ENCODE results near the gene PHRF1. TPM values are rescaled to one million over a fixed set of nuclear protein-coding genes. Genes with fewer than 3 reads are reported as not detected.

The PHRF1 gene
- total and polyA plus RNA-seq, 2 of the 4 experiments (the other 2 are of a cell fraction) = 10.9 to 17.5 TPM

- peaks cover 12% of the 10 kb centered on the region for H4K20me1 ChIP-seq (ENCODE audit: insufficient read depth, low read length)
- H3K56ac ChIP-seq (ENCODE audit: extremely low read depth, insufficient read depth, low read length) = no peak overlapping the region
- H3K23ac ChIP-seq (ENCODE audit: low read depth, low read length) = no peak overlapping the region
- H3K36me3 ChIP-seq (ENCODE audit: control insufficient read depth, insufficient read depth, low read length) = peaks cover 84% of the 10 kb centered on the region
- H3K4me2 ChIP-seq (ENCODE audit: low read depth, low read length) = no peak overlapping the region
- H2BK5ac ChIP-seq (ENCODE audit: low read depth, low read length, poor library complexity, severe bottlenecking) = no peak overlapping the region
- CTCF ChIA-PET = no interaction called here
- POLR2A ChIA-PET (ENCODE audit: unreplicated experiment) = no interaction called here
- H3K18ac ChIP-seq (ENCODE audit: low read depth, low read length) = no peak overlapping the region
- dilution Hi-C loops (cut with HindIII; ENCODE audit: low sequenced_read_pairs, unreplicated experiment) = no loop called here
- no peak overlapping the region for H2BK120ac ChIP-seq (ENCODE audit: low read depth, low read length)
- intact Hi-C loops (cut with micrococcal nuclease) = no loop called here
- no peak overlapping the region for H2BK20ac ChIP-seq (ENCODE audit: low read depth, low read length)
- 92% methylated on average over 15 of the region's 35 CpGs; no CpG with 5 or more reads in 1 of the 2 experiments for WGBS, 2 experiments (ENCODE audit: extremely low coverage in 2 of 2, insufficient read length in 1 of 2)
- H3K4me1 ChIP-seq (ENCODE audit: control insufficient read depth, insufficient read depth, low read length) = no peaks in the 10 kb centered on the region
- no peak overlapping the region for H4K91ac ChIP-seq (ENCODE audit: insufficient read depth, low read depth, low read length)
- no peak overlapping the region for H3K27ac ChIP-seq (ENCODE audit: insufficient read depth, low read length)
- H3K9ac ChIP-seq (ENCODE audit: low read depth, low read length) = no peak overlapping the region
- no peak overlapping the region for H4K5ac ChIP-seq (ENCODE audit: low read depth, low read length)
- no peak for TF ChIP-seq ELK1 (IDR thresholded peaks at IDR 0.05; ENCODE audit: borderline replicate concordance, low read depth, low read length)
- no peak for TF ChIP-seq POLR2A (IDR thresholded peaks at IDR 0.05; ENCODE audit: low read depth, low read length)
- TF ChIP-seq RFX5 (IDR thresholded peaks at IDR 0.05; ENCODE audit: low read depth, low read length) = no peak
- TF ChIP-seq MXI1 (IDR thresholded peaks at IDR 0.05; ENCODE audit: borderline replicate concordance, low read depth, low read length) = no peak
- TF ChIP-seq RAD21 (IDR thresholded peaks at IDR 0.05; ENCODE audit: low read length) = no peak
- no peak for TF ChIP-seq FOS (IDR thresholded peaks at IDR 0.05; ENCODE audit: low read depth, low read length)
- no peak overlapping the region for H4K8ac ChIP-seq (ENCODE audit: low read depth in 2 of 2, low read length in 2 of 2)
- H3K4ac ChIP-seq (ENCODE audit: low read depth, low read length) = no peak overlapping the region
- peaks cover 0 to 18% of the 10 kb centered on the region in 2 experiments; a peak in 3 of 4 replicates for H3K79me1 ChIP-seq (ENCODE audit: low read depth in 1 of 2, low read length in 2 of 2)
- in situ Hi-C loops (cut with MboI; ENCODE audit: low sequenced_read_pairs) = no loop called here
- no peaks in the 10 kb centered on the region for H3K9me1 ChIP-seq (ENCODE audit: insufficient read depth, low read length)
- DNase-seq (no peak), ATAC-seq (ENCODE audit: low read depth) (no peak)
- H2AK9ac ChIP-seq (replicated peaks; ENCODE audit: low read depth, low read length, poor library complexity) = no peak overlapping the region
- H3K9me3 ChIP-seq (ENCODE audit: control insufficient read depth, insufficient read depth, low read length) = no peaks in the 10 kb centered on the region
- no peak overlapping the region for H2BK15ac ChIP-seq (ENCODE audit: low read depth, low read length)
- H2AFZ ChIP-seq (replicated peaks; ENCODE audit: low read length, poor library complexity) = no peak overlapping the region
- H3K14ac ChIP-seq (replicated peaks; ENCODE audit: low read depth, low read length) = no peak overlapping the region
- no TSS peak for BruUV-seq (replicated peaks)
- no peaks in the 10 kb centered on the region for H3K27me3 ChIP-seq (ENCODE audit: control insufficient read depth, insufficient read depth, low read length)
- H3K4me3 ChIP-seq (ENCODE audit: insufficient read depth, low read depth, low read length) = no peak overlapping the region
- H2AK5ac ChIP-seq (ENCODE audit: low read depth, low read length) = no peak overlapping the region
Measured at GRCh38 chr11:607020-607780, 30.9 kb downstream of the PHRF1 start.

Measured in IMR-90 (cell line).